Measurements from ENCODE around the gene SPINK1. TPM values are rescaled to one million over a fixed set of nuclear protein-coding genes. Genes with fewer than 3 reads are reported as not detected.
A peak's percentile ranks its signal among the peaks of the same experiment; 100 is the strongest.
"Not testable (repeated sequence)": the region's sequence is repeated elsewhere in the genome, so short reads cannot be mapped to it uniquely, and the experiment has no call there.

The SPINK1 gene
- total RNA-seq, 2 experiments from 2014 or later, result not detected

- Mint-ChIP-seq H3K27me3 (peaks cover 2% of the 10 kb centered on the region), H3K36me3 (no peaks in the 10 kb centered on the region), H3K4me1 (no peaks in the 10 kb centered on the region), H3K27ac (no peak overlapping the region), H3K9me3 (no peaks in the 10 kb centered on the region), H3K4me3 (no peak overlapping the region)
- DNase-seq (no peak), ATAC-seq (ENCODE audit: low read depth) (no peak)
- POLR2A ChIA-PET, result no interaction called here
Observed at GRCh38 chr5:147809830-147810666, 21.4 kb downstream of the SPINK1 start.

- Mint-ChIP-seq H3K27me3 (no peaks in the 10 kb centered on the region), H3K27ac (no peak overlapping the region), H3K4me1 (peaks cover 2% of the 10 kb centered on the region), H3K4me3 (peak overlapping the region; percentile 4), H3K36me3 (no peaks in the 10 kb centered on the region), H3K9me3 (no peaks in the 10 kb centered on the region)
- POLR2A ChIA-PET, result interaction anchor here (0.5 to 1.0 kb wide), 2 partner anchors 24 to 216 kb away, joined by 3 to 7 read pairs; no protein-coding TSS in a partner anchor
- ATAC-seq (ENCODE audit: low read depth) (peak; percentile 79), DNase-seq (peak; percentile 30)
Observed at GRCh38 chr5:147805030-147805454, 26.4 kb downstream of the SPINK1 start.

GRCh38 chr5:147804334-147804733, 27.1 kb downstream of the SPINK1 start:
- ATAC-seq (ENCODE audit: low read depth), result no peak
- Mint-ChIP-seq H3K9me3 (no peaks in the 10 kb centered on the region), H3K4me1 (peaks cover 2% of the 10 kb centered on the region), H3K27ac (no peak overlapping the region), H3K27me3 (no peaks in the 10 kb centered on the region), H3K36me3 (no peaks in the 10 kb centered on the region), H3K4me3 (no peak overlapping the region)
- no peak for DNase-seq
- POLR2A ChIA-PET, result interaction anchor here (0.5 to 1.0 kb wide), 2 partner anchors 23 to 215 kb away, joined by 3 to 7 read pairs; no protein-coding TSS in a partner anchor

- no peak overlapping the region for H3K27ac Mint-ChIP-seq
- H3K27me3 Mint-ChIP-seq, result no peaks in the 10 kb centered on the region
- POLR2A ChIA-PET, result no interaction called here
- no peak overlapping the region for H3K4me3 Mint-ChIP-seq
- no peaks in the 10 kb centered on the region for H3K36me3 Mint-ChIP-seq
- peaks cover 2% of the 10 kb centered on the region for H3K4me1 Mint-ChIP-seq
- no peaks in the 10 kb centered on the region for H3K9me3 Mint-ChIP-seq
- DNase-seq (no peak), ATAC-seq (ENCODE audit: low read depth) (no peak)
Observed at GRCh38 chr5:147803926-147804325, 27.5 kb downstream of the SPINK1 start.

- H3K27ac Mint-ChIP-seq; H3K4me3 Mint-ChIP-seq; DNase-seq; H3K27me3 Mint-ChIP-seq; H3K4me1 Mint-ChIP-seq; H3K9me3 Mint-ChIP-seq; ATAC-seq (ENCODE audit: low read depth); H3K36me3 Mint-ChIP-seq: not testable (repeated sequence)
- POLR2A ChIA-PET, result interaction anchor here (0.6 kb wide), 1 partner anchor 169 kb away, joined by 3 read pairs; no protein-coding TSS in a partner anchor
Observed at GRCh38 chr5:147803161-147803560, 28.3 kb downstream of the SPINK1 start.

GRCh38 chr5:147801461-147801860, 30.0 kb downstream of the SPINK1 start:
- H3K9me3 Mint-ChIP-seq, result no peaks in the 10 kb centered on the region
- DNase-seq (no peak), ATAC-seq (ENCODE audit: low read depth) (no peak)
- no peak overlapping the region for H3K4me3 Mint-ChIP-seq
- no peaks in the 10 kb centered on the region for H3K27me3 Mint-ChIP-seq
- H3K36me3 Mint-ChIP-seq, result no peaks in the 10 kb centered on the region
- H3K4me1 Mint-ChIP-seq, result peaks cover 2% of the 10 kb centered on the region
- no peak overlapping the region for H3K27ac Mint-ChIP-seq
- POLR2A ChIA-PET, result no interaction called here

- Mint-ChIP-seq H3K4me1 (peaks cover 2% of the 10 kb centered on the region), H3K4me3 (no peak overlapping the region), H3K9me3 (no peaks in the 10 kb centered on the region), H3K36me3 (no peaks in the 10 kb centered on the region), H3K27me3 (peaks cover 1% of the 10 kb centered on the region), H3K27ac (no peak overlapping the region)
- POLR2A ChIA-PET, result no interaction called here
- DNase-seq (no peak), ATAC-seq (ENCODE audit: low read depth) (no peak)
Observed at GRCh38 chr5:147800491-147800890, 31.0 kb downstream of the SPINK1 start.

- H3K4me1 Mint-ChIP-seq, result no peaks in the 10 kb centered on the region
- peaks cover 1% of the 10 kb centered on the region for H3K27me3 Mint-ChIP-seq
- H3K9me3 Mint-ChIP-seq, result no peaks in the 10 kb centered on the region
- DNase-seq (no peak), ATAC-seq (ENCODE audit: low read depth) (no peak)
- no peak overlapping the region for H3K27ac Mint-ChIP-seq
- no peak overlapping the region for H3K4me3 Mint-ChIP-seq
- H3K36me3 Mint-ChIP-seq, result no peaks in the 10 kb centered on the region
- POLR2A ChIA-PET, result interaction anchor here (0.6 kb wide), 1 partner anchor 15 kb away, joined by 3 read pairs; no protein-coding TSS in a partner anchor
Observed at GRCh38 chr5:147796556-147797308, 34.7 kb downstream of the SPINK1 start.

GRCh38 chr5:147791181-147791580, 40.3 kb downstream of the SPINK1 start:
- peaks cover 4% of the 10 kb centered on the region for H3K27me3 Mint-ChIP-seq
- no peaks in the 10 kb centered on the region for H3K9me3 Mint-ChIP-seq
- DNase-seq, result no peak
- no peak overlapping the region for H3K4me3 Mint-ChIP-seq
- no peak overlapping the region for H3K27ac Mint-ChIP-seq
- POLR2A ChIA-PET, result no interaction called here
- no peaks in the 10 kb centered on the region for H3K36me3 Mint-ChIP-seq
- H3K4me1 Mint-ChIP-seq, result no peaks in the 10 kb centered on the region
- no peak for ATAC-seq (ENCODE audit: low read depth)

- Mint-ChIP-seq H3K36me3 (no peaks in the 10 kb centered on the region), H3K9me3 (no peaks in the 10 kb centered on the region), H3K4me1 (no peaks in the 10 kb centered on the region), H3K4me3 (no peak overlapping the region), H3K27ac (no peak overlapping the region), H3K27me3 (peaks cover 3% of the 10 kb centered on the region)
- ATAC-seq (ENCODE audit: low read depth) (no peak), DNase-seq (no peak)
- POLR2A ChIA-PET, result no interaction called here
Observed at GRCh38 chr5:147789820-147790219, 41.7 kb downstream of the SPINK1 start.

- H3K27me3 Mint-ChIP-seq, result peaks cover 3% of the 10 kb centered on the region
- H3K27ac Mint-ChIP-seq, result no peak overlapping the region
- no peaks in the 10 kb centered on the region for H3K36me3 Mint-ChIP-seq
- no peaks in the 10 kb centered on the region for H3K4me1 Mint-ChIP-seq
- H3K9me3 Mint-ChIP-seq, result no peaks in the 10 kb centered on the region
- DNase-seq (no peak), ATAC-seq (ENCODE audit: low read depth) (no peak)
- no peak overlapping the region for H3K4me3 Mint-ChIP-seq
- POLR2A ChIA-PET, result no interaction called here
Observed at GRCh38 chr5:147788023-147788422, 43.4 kb downstream of the SPINK1 start.

- Mint-ChIP-seq H3K9me3 (no peaks in the 10 kb centered on the region), H3K27ac (no peak overlapping the region), H3K4me3 (no peak overlapping the region), H3K27me3 (peaks cover 9% of the 10 kb centered on the region), H3K4me1 (peaks cover 11% of the 10 kb centered on the region), H3K36me3 (no peaks in the 10 kb centered on the region)
- DNase-seq, result no peak
- no peak for ATAC-seq (ENCODE audit: low read depth)
- POLR2A ChIA-PET, result no interaction called here
Observed at GRCh38 chr5:147786142-147786541, 45.3 kb downstream of the SPINK1 start.

GRCh38 chr5:147784146-147784987, 47.1 kb downstream of the SPINK1 start:
- H3K27me3 Mint-ChIP-seq, result peaks cover 7% of the 10 kb centered on the region
- no peak overlapping the region for H3K27ac Mint-ChIP-seq
- H3K4me3 Mint-ChIP-seq, result no peak overlapping the region
- H3K9me3 Mint-ChIP-seq, result no peaks in the 10 kb centered on the region
- DNase-seq, result no peak
- H3K36me3 Mint-ChIP-seq, result no peaks in the 10 kb centered on the region
- POLR2A ChIA-PET, result no interaction called here
- no peak for ATAC-seq (ENCODE audit: low read depth)
- H3K4me1 Mint-ChIP-seq, result peaks cover 11% of the 10 kb centered on the region
